Smooth muscle cell (in vitro differentiated cells): ENCODE measurements around the gene CCDC106. TPM values are rescaled to one million over a fixed set of nuclear protein-coding genes. Genes with fewer than 3 reads are reported as not detected.
A peak's percentile ranks its signal among the peaks of the same experiment; 100 is the strongest.

ENCODE experiments used
- DNase-seq: peaks from one replicate; lab custom pipeline; 2025; ENCODE audit not compliant: unreplicated experiment; lab: John Stamatoyannopoulos, UW
- H2AFZ ChIP-seq: fragments of 200-600 bp; sonication (generic); 2 replicates; pipeline ENCODE4 v1.6.0; 2016; ENCODE audit warnings: antibody characterized with exemption, low read depth, mild to moderate bottlenecking
- H3F3A ChIP-seq: fragments of 200-600 bp; sonication (generic); 2 replicates; pipeline ENCODE4 v1.6.0; 2017; ENCODE audit warnings: antibody characterized with exemption, low read depth
- H3K27ac ChIP-seq: fragments of 200-600 bp; sonication (generic); 2 replicates; pipeline ENCODE4 v1.5.1; 2016; ENCODE audit warnings: low read depth, mild to moderate bottlenecking
- H3K27me3 ChIP-seq: fragments of 200-600 bp; sonication (generic); 2 replicates; pipeline ENCODE4 v1.6.1; 2016; ENCODE audit warnings: low read depth, mild to moderate bottlenecking
- H3K36me3 ChIP-seq: fragments of 200-600 bp; sonication (generic); 2 replicates; pipeline ENCODE4 v1.5.1; 2016; ENCODE audit warnings: low read depth
- H3K4me1 ChIP-seq: fragments of 200-600 bp; sonication (generic); 2 replicates; pipeline ENCODE4 v1.5.1; 2016; ENCODE audit warnings: low read depth
- H3K4me2 ChIP-seq: fragments of 200-600 bp; sonication (generic); 2 replicates; pipeline ENCODE4 v1.6.0; 2016; ENCODE audit warnings: mild to moderate bottlenecking
- H3K4me3 ChIP-seq: fragments of 200-600 bp; sonication (generic); 2 replicates; pipeline ENCODE4 v1.5.1; 2016; ENCODE audit warnings: mild to moderate bottlenecking
- H3K79me2 ChIP-seq: fragments of 200-600 bp; sonication (generic); 2 replicates; pipeline ENCODE4 v1.6.0; 2016; ENCODE audit warnings: low read depth, mild to moderate bottlenecking
- H3K9ac ChIP-seq: fragments of 200-600 bp; sonication (generic); 2 replicates; pipeline ENCODE4 v1.6.0; 2016; ENCODE audit warnings: low read depth
- H3K9me3 ChIP-seq: fragments of 200-600 bp; sonication (generic); replicated peaks from 2 replicates; pipeline ENCODE4 v1.5.1; 2016; ENCODE audit warnings: low read depth
- H4K20me1 ChIP-seq: fragments of 200-600 bp; sonication (generic); 2 replicates; pipeline ENCODE4 v1.6.0; 2016; ENCODE audit warnings: low read depth
- CTCF ChIP-seq: fragments of 200-600 bp; sonication (generic); IDR thresholded peaks from 2 replicates; pipeline ENCODE4 v1.5.1; 2017; ENCODE audit warnings: borderline replicate concordance, mild to moderate bottlenecking, antibody characterized with exemption; ENCODE audit not compliant: insufficient read depth, poor library complexity, severe bottlenecking
- WGBS: methylation state at CpG from one replicate; pipeline ENCODE4 v1.1.7; 2016; ENCODE audit warnings: low lambda C conversion rate; 5-methylcytosine and 5-hydroxymethylcytosine counted together
- polyA plus RNA-seq: library from polyadenylated mRNA; unstranded; fragments of >200 nt; fragmentation: Nextera tagmentation; extraction: Ambion mirVana; gene quantifications from 2 replicates; pipeline ENCODE4 v1.2.1, GENCODE V29; 2016
- total RNA-seq: library from RNA; depleted of rRNA; stranded (reverse); fragments of >200 nt; gene quantifications from 2 replicates; pipeline ENCODE4 v1.2.3, GENCODE V29; 2014

CCDC106 gene
- total and polyA plus RNA-seq, 2 experiments from 2014 or later, result 6.9 to 18.3 TPM

GRCh38 chr19:55643003-55643886 is 4.8 kb upstream of the CCDC106 start, which contains the start of gene ZNF581:
ZNF581 (plus strand) TSS chr19:55643649; CDS start chr19:55644572, 923 bp downstream.
- Histone ChIP-seq H3K4me1 (peaks cover 22% of the 10 kb centered on the region), H3K79me2 (peaks cover 55% of the 10 kb centered on the region), H3K27me3 (no peaks in the 10 kb centered on the region), H3K9ac (peak within 1 kb of the TSS; percentile 79), H3K9me3 (no peaks in the 10 kb centered on the region), H2AFZ (no peak within 1 kb of the TSS), H3F3A (peaks cover 19% of the 10 kb centered on the region), H4K20me1 (no peaks in the 10 kb centered on the region), H3K27ac (peak within 1 kb of the TSS; percentile 62), H3K4me2 (peak within 1 kb of the TSS; percentile 97), H3K36me3 (no peaks in the 10 kb centered on the region), H3K4me3 (peak within 1 kb of the TSS; percentile 79)
- DNase-seq, result peak; percentile 47
- WGBS, result under 1% methylated on average over 47 of the region's 56 CpGs
- no peak for TF ChIP-seq CTCF

GRCh38 chr19:55643887-55644176 is 4.2 kb upstream of the CCDC106 start:
- no peaks in the 10 kb centered on the region for H3K27me3 ChIP-seq
- 5% methylated on average over 11 of the region's 15 CpGs for WGBS
- H3K27ac ChIP-seq, result peak overlapping the region; percentile 62
- H4K20me1 ChIP-seq, result no peaks in the 10 kb centered on the region
- no peak for DNase-seq
- H3F3A ChIP-seq, result peaks cover 15% of the 10 kb centered on the region
- peaks cover 22% of the 10 kb centered on the region for H3K4me1 ChIP-seq
- H3K4me3 ChIP-seq, result peak overlapping the region; percentile 79
- peak overlapping the region; percentile 79 for H3K9ac ChIP-seq
- TF ChIP-seq CTCF, result no peak
- H2AFZ ChIP-seq, result no peak overlapping the region
- H3K4me2 ChIP-seq, result peak overlapping the region; percentile 97
- peaks cover 50% of the 10 kb centered on the region for H3K79me2 ChIP-seq
- H3K36me3 ChIP-seq, result no peaks in the 10 kb centered on the region
- H3K9me3 ChIP-seq, result no peaks in the 10 kb centered on the region

- H3K4me2 ChIP-seq, result peak overlapping the region; percentile 97
- H3K79me2 ChIP-seq, result peaks cover 46% of the 10 kb centered on the region
- no peaks in the 10 kb centered on the region for H3K9me3 ChIP-seq
- H3F3A ChIP-seq, result peaks cover 15% of the 10 kb centered on the region
- no peak for DNase-seq
- no peaks in the 10 kb centered on the region for H3K27me3 ChIP-seq
- H3K27ac ChIP-seq, result peak overlapping the region; percentile 62
- TF ChIP-seq CTCF, result no peak
- no peaks in the 10 kb centered on the region for H4K20me1 ChIP-seq
- no peaks in the 10 kb centered on the region for H3K36me3 ChIP-seq
- 67% methylated on average over 9 of the region's 12 CpGs for WGBS
- peak overlapping the region; percentile 79 for H3K9ac ChIP-seq
- peak overlapping the region; percentile 79 for H3K4me3 ChIP-seq
- H3K4me1 ChIP-seq, result peaks cover 22% of the 10 kb centered on the region
- no peak overlapping the region for H2AFZ ChIP-seq
Observed at GRCh38 chr19:55644191-55644833, 3.7 kb upstream of the CCDC106 start.
